ENCODE data around the gene CCKAR.

Gene CCKAR

GRCh38 chr4:26471890-26472289, 18.4 kb downstream of the CCKAR start:
- H3K4me3 ChIP-seq (replicated peaks; ENCODE audit: low read depth, low read length), result no peak overlapping the region
- TF ChIP-seq CTCF (IDR thresholded peaks at IDR 0.05; ENCODE audit: low read length, missing control alignments), result no peak
- no peak for DNase-seq (ENCODE audit: low read depth)

- no peak for DNase-seq (ENCODE audit: low read depth)
- H3K4me3 ChIP-seq (replicated peaks; ENCODE audit: low read depth, low read length), result no peak overlapping the region
- no peak for TF ChIP-seq CTCF (IDR thresholded peaks at IDR 0.05; ENCODE audit: low read length, missing control alignments)
Measured at GRCh38 chr4:26468977-26469376, 21.3 kb downstream of the CCKAR start.

- no peak overlapping the region for H3K4me3 ChIP-seq (replicated peaks; ENCODE audit: low read depth, low read length)
- TF ChIP-seq CTCF (IDR thresholded peaks at IDR 0.05; ENCODE audit: low read length, missing control alignments), result no peak
- no peak for DNase-seq (ENCODE audit: low read depth)
Measured at GRCh38 chr4:26468283-26468949, 21.9 kb downstream of the CCKAR start.

GRCh38 chr4:26467724-26468123, 22.6 kb downstream of the CCKAR start:
- TF ChIP-seq CTCF (IDR thresholded peaks at IDR 0.05; ENCODE audit: low read length, missing control alignments), result no peak
- no peak overlapping the region for H3K4me3 ChIP-seq (replicated peaks; ENCODE audit: low read depth, low read length)
- no peak for DNase-seq (ENCODE audit: low read depth)

GRCh38 chr4:26466578-26467270, 23.6 kb downstream of the CCKAR start:
- DNase-seq (ENCODE audit: low read depth), result no peak
- TF ChIP-seq CTCF (IDR thresholded peaks at IDR 0.05; ENCODE audit: low read length, missing control alignments), result no peak

GRCh38 chr4:26464420-26465095, 25.7 kb downstream of the CCKAR start:
- TF ChIP-seq CTCF (IDR thresholded peaks at IDR 0.05; ENCODE audit: low read length, missing control alignments), result no peak
- H3K4me3 ChIP-seq (replicated peaks; ENCODE audit: low read depth, low read length), result no peak overlapping the region
- DNase-seq (ENCODE audit: low read depth), result no peak

More at GRCh38 chr4:26466578-26467270, 23.6 kb downstream of the CCKAR start:
- H3K4me3 ChIP-seq (replicated peaks; ENCODE audit: low read depth, low read length), result no peak overlapping the region
